Measurements from ENCODE around the gene GABBR2.

- no peak for TF ChIP-seq CTCF (IDR thresholded peaks at IDR 0.05)
- no peak for TF ChIP-seq SIN3A (IDR thresholded peaks at IDR 0.05; ENCODE audit: borderline replicate concordance, insufficient read depth, low read depth, low read length)
- TF ChIP-seq POLR2AphosphoS5 (IDR thresholded peaks at IDR 0.05; ENCODE audit: low read depth, low read length): no peak
These were observed 365.9 kb downstream of the GABBR2 start for GRCh38 chr9:98342820-98343210.
